GM12878 (cell line): ENCODE measurements around the gene ENDOV. TPM values are rescaled to one million over a fixed set of nuclear protein-coding genes. Genes with fewer than 3 reads are reported as not detected.
A peak's percentile ranks its signal among the peaks of the same experiment; 100 is the strongest.

ENCODE experiments used
- CEBPZ ChIP-seq: fragments of 150-350 bp; IDR thresholded peaks from 2 replicates; pipeline ENCODE4 v1.6.1; 2016; ENCODE audit warnings: low read depth, low read length
- CHD1 ChIP-seq: IDR thresholded peaks from 2 replicates; pipeline ENCODE4 v1.6.1; 2012; ENCODE audit warnings: low read depth, low read length, improper control_type of control experiment
- E4F1 ChIP-seq: fragments of 450-650 bp; IDR thresholded peaks from 2 replicates; pipeline ENCODE4 v1.6.1; 2018; ENCODE audit warnings: borderline replicate concordance, mild to moderate bottlenecking; ENCODE audit not compliant: partially characterized antibody
- EED ChIP-seq: sonication (generic); IDR thresholded peaks from 2 replicates; pipeline ENCODE4 v1.6.1; 2016; ENCODE audit warnings: antibody characterized with exemption, low read depth
- EP300 ChIP-seq, 2 experiments: fragments of 150-350 bp in 1 of 2; IDR thresholded peaks; 2 replicates each; pipeline ENCODE4 v1.6.1; 2011 to 2012; ENCODE audit warnings: low read depth in 2 of 2, low read length in 2 of 2, borderline replicate concordance in 1 of 2, improper control_type of control experiment in 1 of 2, inconsistent platforms in 1 of 2; ENCODE audit not compliant: control insufficient read depth in 1 of 2
- ESRRA ChIP-seq: IDR thresholded peaks from 2 replicates; pipeline ENCODE4 v1.6.1; 2012; ENCODE audit warnings: mild to moderate bottlenecking, low read length, improper control_type of control experiment
- ETV6 ChIP-seq, 2 experiments: fragments of 450-650 bp in 1 of 2; IDR thresholded peaks in 1 of 2; conservative IDR thresholded peaks in 1 of 2; 2 replicates each; pipeline ENCODE4 v1.6.1; 2014; ENCODE audit warnings: antibody characterized with exemption in 1 of 2, borderline replicate concordance in 1 of 2, low read depth in 1 of 2, mild to moderate bottlenecking in 1 of 2, moderate library complexity in 1 of 2
- FOXM1 ChIP-seq: IDR thresholded peaks from 2 replicates; pipeline ENCODE4 v1.6.1; 2012; ENCODE audit warnings: low read depth, mild to moderate bottlenecking, inconsistent platforms, low read length, moderate library complexity
- GABPA ChIP-seq: IDR thresholded peaks from 2 replicates; pipeline ENCODE4 v1.6.1; 2014; ENCODE audit warnings: antibody characterized with exemption, low read depth, mild to moderate bottlenecking, inconsistent platforms
- HDGF ChIP-seq: fragments of 450-650 bp; IDR thresholded peaks from 2 replicates; pipeline ENCODE4 v1.6.1; 2016; ENCODE audit warnings: antibody characterized with exemption
- MEF2A ChIP-seq: IDR thresholded peaks from 2 replicates; pipeline ENCODE4 v1.6.1; 2011; ENCODE audit warnings: low read depth, mild to moderate bottlenecking, low read length, moderate library complexity; ENCODE audit not compliant: insufficient read depth
- MTA2 ChIP-seq: fragments of 450-650 bp; IDR thresholded peaks from 2 replicates; pipeline ENCODE4 v1.6.1; 2016; ENCODE audit warnings: low read depth, mild to moderate bottlenecking, moderate library complexity
- NFXL1 ChIP-seq: fragments of 450-650 bp; IDR thresholded peaks from 2 replicates; pipeline ENCODE4 v1.6.1; 2017; ENCODE audit warnings: antibody characterized with exemption, mild to moderate bottlenecking, borderline replicate concordance
- NR2C2 ChIP-seq: IDR thresholded peaks from 2 replicates; pipeline ENCODE4 v1.6.1; 2011; ENCODE audit warnings: borderline replicate concordance, low read depth; ENCODE audit not compliant: control insufficient read depth, insufficient read length
- PAX8 ChIP-seq: fragments of 450-650 bp; IDR thresholded peaks from 2 replicates; pipeline ENCODE4 v1.6.1; 2017; ENCODE audit warnings: mild to moderate bottlenecking, moderate library complexity
- PML ChIP-seq: IDR thresholded peaks from 2 replicates; pipeline ENCODE4 v1.6.1; 2012; ENCODE audit warnings: low read length, inconsistent platforms
- RBBP5 ChIP-seq: fragments of 200-600 bp; sonication (generic); conservative IDR thresholded peaks from 2 replicates; pipeline ENCODE4 v1.6.1; 2016
- SKIL ChIP-seq: fragments of 450-650 bp; IDR thresholded peaks from 2 replicates; pipeline ENCODE4 v1.6.1; 2017; ENCODE audit warnings: mild to moderate bottlenecking, low read depth, inconsistent platforms; ENCODE audit not compliant: poor library complexity, severe bottlenecking
- TCF7 ChIP-seq: IDR thresholded peaks from 2 replicates; pipeline ENCODE4 v1.6.1; 2014; ENCODE audit warnings: antibody characterized with exemption, borderline replicate concordance
- YY1 ChIP-seq: IDR thresholded peaks from 2 replicates; pipeline ENCODE4 v1.6.1; 2011; ENCODE audit warnings: low read depth, mild to moderate bottlenecking, low read length
- ZNF24 ChIP-seq: fragments of 450-650 bp; IDR thresholded peaks from 2 replicates; pipeline ENCODE4 v1.6.1; 2017; ENCODE audit warnings: antibody characterized with exemption, mild to moderate bottlenecking
- polyA plus RNA-seq, 11 experiments: library from polyadenylated mRNA; depleted of rRNA in 4 of 11; unstranded in 6 of 11; stranded (reverse) in 5 of 11; fragments of >200 nt; fragmentation: Nextera tagmentation in 4 of 11; fragmentation: Illumina TruSeq in 1 of 11; extraction: Ambion mirVana in 4 of 11; extraction: Trizol in 1 of 11; gene quantifications; 1 replicate in 1 of 11; 2 replicates in 10 of 11; pipeline versions ENCODE4 v1.2.1 to v1.2.3, GENCODE V29; 2011 to 2016; ENCODE audit warnings: inconsistent platforms in 2 of 11, missing spikeins in 2 of 11, low read depth in 1 of 11
- total RNA-seq, 4 experiments: library from RNA; depleted of rRNA in 3 of 4; stranded (reverse); fragments of >200 nt in 3 of 4; fragmentation: Illumina TruSeq in 1 of 4; extraction: Trizol in 1 of 4; gene quantifications; 2 replicates each; pipeline versions ENCODE4 v1.2.1 to v1.2.3, GENCODE V29; 2013 to 2021

ENDOV gene
- total and polyA plus RNA-seq, 10 of the 15 experiments (the other 5 are each of a cell fraction or from before 2014, with no cell fraction given), result 0.63 to 11.9 (median 8.1) TPM

- no peak for TF ChIP-seq EED
- peak; percentile 84 for TF ChIP-seq GABPA
- no peak for TF ChIP-seq ZNF24
- TF ChIP-seq SKIL, result no peak
- 0 out of 2 replicates have a peak, but pooled peaks have one; percentile 21 for TF ChIP-seq MEF2A
- no peak for TF ChIP-seq NFXL1
- TF ChIP-seq PAX8, result no peak
- TF ChIP-seq ESRRA, result no peak
- TF ChIP-seq RBBP5, result no peak
- TF ChIP-seq YY1, result peak; percentile 67; the same call in 1 of the 2 replicates
- no peak for TF ChIP-seq ETV6 (conservative IDR thresholded peaks at IDR 0.05 in 1 of 2, IDR thresholded peaks at IDR 0.05 in 1 of 2; ENCODE audit: borderline replicate concordance in 1 of 2, low read depth in 1 of 2)
- no peak for TF ChIP-seq E4F1
- no peak for TF ChIP-seq CHD1
- TF ChIP-seq EP300 (IDR thresholded peaks at IDR 0.05; ENCODE audit: borderline replicate concordance in 1 of 2, control insufficient read depth in 1 of 2, low read depth in 2 of 2, low read length in 2 of 2), result 0 out of 4 replicates have a peak, but pooled peaks of 1 of the 2 experiments have one; percentile 8
- peak; percentile 85; the same call in 1 of the 2 replicates for TF ChIP-seq PML
- TF ChIP-seq HDGF, result 0 out of 2 replicates have a peak, but pooled peaks have one; percentile 40
- TF ChIP-seq CEBPZ, result no peak
- no peak for TF ChIP-seq MTA2
- no peak for TF ChIP-seq FOXM1
- no peak for TF ChIP-seq TCF7
- no peak for TF ChIP-seq NR2C2
Observed at GRCh38 chr17:80454557-80455335, 39.8 kb downstream of the ENDOV start (continued).
